NCI-H446 (cell line): Measurements from ENCODE around the gene RGCC.
"Not testable (repeated sequence)": the region's sequence is repeated elsewhere in the genome, so short reads cannot be mapped to it uniquely, and the experiment has no call there.

ENCODE experiments used
- DNase-seq, 2 experiments: peaks; one replicate each; lab custom pipeline; 2025; lab: John Stamatoyannopoulos, UW

The RGCC gene

GRCh38 chr13:41490371-41491015 lies 33.1 kb downstream of the RGCC start:
- DNase-seq = no peak

DNA sequence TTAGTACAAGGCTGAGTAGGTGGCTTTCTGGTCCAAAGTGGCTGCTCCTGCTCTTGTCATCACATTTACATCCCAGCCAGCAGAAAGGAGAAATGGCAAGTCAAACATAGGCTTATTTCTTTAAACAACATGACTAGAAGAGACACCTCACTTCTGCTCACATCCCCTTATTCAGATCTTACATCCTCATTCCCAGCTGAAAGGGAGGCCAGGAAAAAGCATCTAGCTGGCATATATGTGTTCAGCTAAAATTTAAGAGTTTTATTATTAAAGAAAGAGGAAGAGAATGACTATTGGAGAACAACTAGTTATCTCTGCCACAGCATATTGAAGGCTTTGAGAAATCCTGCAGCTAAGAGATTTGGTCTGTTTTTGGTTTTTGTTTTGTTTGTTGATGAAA lies 34.1 kb downstream of the RGCC start:
- DNase-seq = no peak

DNA sequence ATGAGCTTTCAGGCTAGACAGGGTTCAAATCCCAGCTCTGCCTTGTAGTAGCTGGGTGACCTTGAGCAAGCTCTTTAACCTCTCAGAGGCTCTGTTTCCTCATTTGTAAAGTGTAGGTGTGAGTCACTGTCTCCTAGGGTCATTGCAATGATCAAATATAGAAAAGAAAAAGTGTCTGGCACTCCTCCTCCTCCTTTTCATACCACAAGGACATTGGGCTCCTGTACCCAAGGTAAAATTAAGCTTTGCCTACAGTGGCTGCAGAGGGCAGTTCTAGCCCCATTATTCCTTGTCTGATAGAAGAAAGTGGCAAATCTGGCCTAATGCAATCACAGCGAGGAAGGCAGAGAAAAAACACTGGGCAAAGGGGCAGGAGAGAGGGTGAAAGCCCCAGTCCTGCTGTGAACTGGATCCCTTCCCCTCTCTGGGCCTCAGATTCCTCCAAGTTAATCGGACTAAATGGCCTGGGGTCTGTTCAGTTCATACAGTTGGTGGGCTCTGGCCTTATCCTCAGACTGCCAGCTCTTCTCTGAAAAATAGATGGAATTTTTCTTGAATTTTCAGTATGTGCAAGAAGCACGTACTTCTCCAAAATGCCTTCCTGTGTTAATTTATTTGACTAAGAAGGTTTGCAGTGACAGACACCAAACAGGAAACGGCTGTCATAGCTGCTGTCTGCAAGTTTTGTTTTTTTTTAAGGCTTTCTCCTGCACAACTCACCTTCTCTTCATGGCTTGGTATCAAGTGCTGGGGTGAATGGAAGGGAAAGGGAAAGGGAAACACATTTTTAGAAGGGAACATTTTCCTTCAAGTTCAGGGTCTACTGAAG lies 35.3 kb downstream of the RGCC start:
- DNase-seq = no peak

DNA sequence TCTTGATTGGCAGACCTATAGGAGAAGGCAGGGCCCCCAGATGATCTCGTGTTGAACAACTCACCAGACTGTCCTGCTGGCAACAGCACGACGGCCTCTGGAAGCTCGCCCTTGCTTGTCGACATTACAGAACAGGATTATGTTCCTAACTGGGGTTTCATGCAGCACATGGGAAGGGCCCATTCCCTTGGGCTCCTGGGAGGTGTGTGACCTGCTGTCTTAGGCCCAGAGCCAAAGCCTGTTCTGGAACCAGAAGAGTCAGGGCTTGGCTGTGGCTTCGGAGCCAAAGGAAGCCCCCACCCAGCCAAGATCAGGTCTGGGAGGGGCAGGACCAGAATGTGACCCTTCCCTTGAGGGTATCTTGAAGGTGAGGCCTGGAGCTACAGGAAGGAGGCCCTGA lies 36.9 kb downstream of the RGCC start:
- no peak for DNase-seq

DNA sequence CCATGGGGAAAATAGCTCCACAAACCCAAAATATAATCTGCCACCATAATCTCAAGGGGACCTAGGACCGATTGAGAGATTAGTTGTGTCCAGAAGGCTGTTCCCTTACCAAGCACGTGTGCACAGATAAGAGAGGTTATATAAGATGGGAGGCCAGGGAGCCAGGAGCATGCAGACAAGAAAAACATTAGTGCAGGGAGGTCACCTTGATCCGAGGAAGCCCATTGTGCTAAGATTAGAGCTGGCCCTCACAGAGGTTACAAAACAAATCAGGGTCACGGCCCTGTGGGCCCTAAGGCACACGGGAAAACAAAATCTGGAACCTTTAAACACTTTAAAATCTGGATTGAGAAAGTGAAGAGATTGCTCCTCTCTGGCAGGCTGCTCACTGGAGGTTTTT lies 37.7 kb downstream of the RGCC start:
- DNase-seq = no peak

DNA sequence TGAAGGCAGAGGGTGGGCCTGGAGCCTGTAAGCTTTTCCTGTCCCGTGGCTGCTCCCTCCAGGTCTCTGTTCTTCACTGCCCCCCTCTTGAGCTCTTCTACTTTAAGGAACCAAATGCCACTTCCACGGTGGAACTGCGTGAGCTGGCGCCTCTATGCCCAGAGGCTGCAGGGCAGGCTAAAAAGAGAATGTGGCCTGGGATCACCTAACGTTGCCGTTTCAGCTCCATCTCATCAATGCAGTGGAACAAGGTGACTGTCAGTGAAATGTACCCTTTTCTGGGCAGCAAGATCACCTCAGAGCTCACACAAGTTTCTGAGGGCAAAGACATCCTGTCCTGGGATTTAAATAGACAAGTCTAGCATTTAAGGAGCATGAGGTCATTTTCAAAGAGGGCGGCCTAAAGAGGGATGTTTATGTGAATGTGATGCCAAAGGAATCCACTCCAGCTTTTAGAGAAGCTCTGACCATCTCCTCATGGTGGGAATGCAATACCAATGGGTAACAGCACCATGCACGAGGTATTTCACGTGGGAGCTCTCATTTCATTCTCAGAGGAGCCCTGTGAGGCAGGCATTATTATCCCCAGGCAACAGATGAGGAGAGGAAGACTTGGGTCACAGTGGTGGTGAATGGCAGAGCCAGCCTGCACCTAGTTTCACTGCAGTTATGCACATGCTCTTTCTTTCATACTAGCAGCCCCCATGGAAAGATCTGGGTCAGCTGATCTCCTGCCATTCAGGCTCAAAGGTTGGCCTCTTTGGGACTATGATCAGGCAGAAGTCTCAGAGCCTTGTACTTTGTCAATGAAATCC lies 39.3 kb downstream of the RGCC start:
- no peak for DNase-seq

GRCh38 chr13:41497436-41497835 lies 40.1 kb downstream of the RGCC start:
- no peak for DNase-seq

GRCh38 chr13:41499452-41499851 lies 42.1 kb downstream of the RGCC start:
- DNase-seq = no peak

DNA sequence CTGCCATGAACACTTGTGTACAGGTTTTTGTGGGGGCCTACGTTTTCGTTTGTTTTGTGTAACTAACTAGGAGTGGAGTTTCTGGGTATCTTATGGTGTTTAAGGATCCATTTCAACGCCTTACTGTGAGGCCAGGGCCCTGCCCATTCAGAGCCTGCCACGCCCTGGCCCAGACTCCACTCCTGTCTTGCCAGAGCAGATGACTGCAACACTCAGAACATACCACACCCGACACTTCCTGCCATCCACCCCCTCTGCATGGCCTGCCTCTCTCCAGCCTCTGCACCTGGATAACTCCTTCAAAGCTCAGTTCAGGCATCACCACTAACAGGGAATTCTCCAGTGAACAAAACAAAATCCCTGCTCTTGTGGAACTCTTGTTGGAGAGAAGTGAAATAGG lies 43.2 kb downstream of the RGCC start:
- no peak for DNase-seq

- no peak for DNase-seq
These were observed 43.9 kb downstream of the RGCC start for GRCh38 chr13:41501281-41501680.

DNA sequence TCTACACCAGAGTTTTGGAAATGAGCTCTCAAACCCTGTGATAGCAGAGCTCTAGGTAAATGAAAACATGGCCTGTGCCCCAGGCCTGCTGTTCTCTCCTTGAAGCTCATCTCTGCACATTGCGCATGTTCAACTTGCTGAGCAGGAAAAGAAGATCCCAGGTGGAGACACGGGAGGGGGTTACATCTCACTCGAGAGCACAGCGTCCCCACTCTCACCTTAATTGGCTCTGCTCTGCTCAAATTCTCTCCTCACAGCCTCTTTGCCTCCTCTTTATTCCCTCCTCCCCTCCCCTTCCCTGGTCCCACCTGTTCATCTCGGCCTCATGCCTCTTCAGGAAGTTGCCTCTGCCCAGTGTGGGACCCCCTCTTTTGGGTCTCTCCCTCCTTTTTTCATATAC lies 44.7 kb downstream of the RGCC start:
- no peak for DNase-seq

DNA sequence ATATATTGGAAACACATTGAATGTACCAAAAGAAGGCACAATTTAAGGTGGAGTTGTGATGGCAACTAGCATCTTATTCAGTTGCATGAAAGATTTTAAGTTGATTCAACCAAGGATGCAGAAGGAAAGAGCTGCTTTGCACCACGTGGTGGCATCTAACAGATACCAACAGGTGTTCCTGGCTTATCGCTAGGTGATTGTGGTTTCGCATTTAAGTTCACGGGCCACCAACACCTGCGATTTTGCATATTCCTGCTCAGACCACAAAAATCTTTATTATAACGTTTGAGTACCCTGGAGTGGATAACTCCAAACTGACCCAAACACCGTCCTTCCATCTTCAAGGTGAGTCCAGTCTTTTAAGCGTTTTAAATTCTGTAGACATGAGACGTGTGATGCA lies 45.3 kb downstream of the RGCC start:
- DNase-seq = no peak

DNA sequence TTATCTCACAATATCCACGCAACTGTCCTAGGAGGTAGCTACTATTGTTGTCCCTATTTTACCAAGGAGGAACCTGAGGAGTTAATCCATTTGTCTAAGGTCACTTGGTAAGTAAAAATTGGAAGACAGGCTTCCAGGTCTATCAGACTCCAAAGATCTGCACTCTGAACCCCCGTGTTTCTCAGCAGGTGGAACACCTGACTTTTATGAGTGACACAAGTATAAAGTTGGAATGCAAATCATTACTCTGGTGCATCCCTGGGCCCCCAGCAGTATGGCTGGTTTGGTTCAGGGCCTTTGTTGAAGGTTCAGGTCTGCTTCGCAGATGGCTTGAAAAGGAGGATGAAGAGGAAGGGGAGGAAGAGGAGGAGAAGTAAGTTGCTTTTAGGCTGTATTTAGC lies 46.0 kb downstream of the RGCC start:
- no peak for DNase-seq

DNA sequence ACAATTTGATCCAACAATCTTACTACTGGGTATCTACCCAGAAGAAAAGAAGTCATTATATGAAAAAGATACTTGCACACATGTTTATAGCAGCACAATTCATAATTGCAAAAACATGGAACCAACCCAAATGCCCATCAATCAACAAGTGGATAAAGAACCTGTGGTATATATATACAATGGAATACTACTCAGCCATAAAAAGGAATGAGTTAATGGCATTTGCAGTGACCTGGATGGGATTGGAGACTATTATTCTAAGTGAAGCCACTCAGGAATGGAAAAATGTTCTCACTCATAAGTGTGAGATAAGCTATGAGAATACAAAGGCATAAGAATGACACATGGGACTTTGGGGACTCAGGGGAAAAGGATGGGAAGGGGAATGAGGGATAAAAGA lies 47.3 kb downstream of the RGCC start:
- not testable (repeated sequence) for DNase-seq

DNA sequence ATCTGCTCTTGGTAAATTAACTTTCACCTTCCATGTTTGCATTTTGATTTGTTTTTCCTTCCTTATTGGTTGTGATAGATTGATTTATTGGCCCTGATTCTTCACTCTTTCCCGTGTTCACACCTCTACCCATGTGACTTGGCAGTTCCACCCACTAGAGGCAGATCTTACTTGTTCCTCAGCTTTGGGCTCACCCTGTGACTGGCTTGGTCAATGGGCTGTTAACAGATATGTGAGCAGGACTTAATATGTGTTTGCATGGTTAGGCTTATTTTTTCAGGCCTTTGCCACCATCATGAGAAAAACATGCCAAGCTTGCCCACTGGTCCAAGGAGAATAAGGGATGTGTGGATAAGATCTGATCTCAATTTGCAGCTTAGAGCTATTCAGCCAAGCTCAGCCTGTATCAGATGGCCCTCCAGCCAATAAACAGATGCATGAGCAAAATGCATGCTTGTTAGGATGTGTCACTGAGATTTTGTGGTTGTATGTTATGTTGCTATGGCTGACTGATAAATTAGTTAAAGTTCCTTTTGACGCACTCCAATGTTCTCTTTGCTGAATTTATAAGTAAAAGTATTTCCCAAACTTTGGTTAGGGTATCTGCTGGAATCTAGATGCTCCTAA lies 48.0 kb downstream of the RGCC start:
- no peak for DNase-seq

DNA sequence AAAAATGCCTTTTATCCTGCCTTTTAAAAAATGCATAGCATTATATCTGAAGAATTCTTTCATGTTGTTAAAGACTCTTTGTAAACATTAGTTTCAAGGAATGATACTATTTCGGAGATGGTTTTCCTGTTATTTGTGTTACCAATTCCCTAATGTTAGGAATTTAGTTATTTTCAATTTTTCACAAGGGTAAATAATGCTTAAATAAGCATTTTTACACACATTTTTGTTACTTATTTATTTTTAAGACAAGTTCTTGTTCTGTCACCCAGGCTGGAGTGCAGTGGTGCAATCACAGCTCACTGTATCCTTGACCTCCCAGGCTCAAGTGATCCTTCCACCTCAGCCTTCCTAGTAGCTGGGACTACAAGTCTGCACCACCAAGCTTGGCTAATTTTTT lies 49.0 kb downstream of the RGCC start:
- no peak for DNase-seq

- DNase-seq = no peak
These were observed 52.6 kb downstream of the RGCC start for GRCh38 chr13:41509971-41510370.

DNA sequence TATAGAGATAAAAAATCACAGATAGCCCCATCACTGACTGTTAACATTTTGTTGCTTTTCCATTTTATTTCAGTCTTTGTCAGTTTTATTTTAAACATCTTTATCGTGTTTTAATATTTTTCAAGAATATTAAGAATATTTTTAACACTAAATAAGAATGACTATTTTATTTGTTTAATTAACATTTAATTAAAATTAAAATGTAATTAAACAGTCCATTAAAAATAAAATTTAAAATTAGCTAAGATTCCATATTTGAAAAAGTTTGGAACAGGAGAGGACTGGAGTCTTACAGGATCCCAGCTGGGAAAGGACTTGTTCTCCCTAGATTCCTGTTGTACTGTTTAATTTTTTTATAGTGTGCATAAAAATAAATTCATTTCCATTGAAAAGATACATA lies 54.5 kb downstream of the RGCC start:
- no peak for DNase-seq

- DNase-seq = no peak
These were observed 55.1 kb downstream of the RGCC start for GRCh38 chr13:41512441-41512840.

GRCh38 chr13:41513600-41513999 lies 56.2 kb downstream of the RGCC start:
- DNase-seq = no peak

DNA sequence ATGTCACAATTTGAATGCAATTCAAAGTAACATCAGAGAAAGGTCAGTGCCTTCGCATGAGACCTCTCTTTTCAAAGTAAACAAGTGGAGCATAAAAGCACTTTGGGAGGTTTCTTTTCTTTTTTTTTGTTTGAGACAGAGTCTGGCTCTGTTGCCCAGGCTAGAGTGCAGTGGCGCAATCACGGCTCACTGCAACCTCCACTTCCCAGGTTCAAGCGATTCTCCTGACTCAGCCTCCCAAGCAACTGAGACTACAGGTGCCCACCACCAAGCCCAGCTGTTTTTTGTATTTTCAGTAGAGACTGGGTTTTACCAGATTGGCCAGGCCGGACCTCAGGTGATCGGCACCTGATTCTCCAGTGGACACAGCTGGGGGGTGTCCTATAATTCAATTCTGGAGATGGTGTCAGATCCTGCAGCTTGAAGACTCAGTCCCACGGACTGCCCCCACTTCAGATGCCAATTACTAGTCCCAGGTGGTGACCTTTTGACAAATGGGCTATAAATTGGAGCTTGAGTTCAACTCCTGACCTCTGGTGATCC lies 57.6 kb downstream of the RGCC start:
- DNase-seq = no peak

DNA sequence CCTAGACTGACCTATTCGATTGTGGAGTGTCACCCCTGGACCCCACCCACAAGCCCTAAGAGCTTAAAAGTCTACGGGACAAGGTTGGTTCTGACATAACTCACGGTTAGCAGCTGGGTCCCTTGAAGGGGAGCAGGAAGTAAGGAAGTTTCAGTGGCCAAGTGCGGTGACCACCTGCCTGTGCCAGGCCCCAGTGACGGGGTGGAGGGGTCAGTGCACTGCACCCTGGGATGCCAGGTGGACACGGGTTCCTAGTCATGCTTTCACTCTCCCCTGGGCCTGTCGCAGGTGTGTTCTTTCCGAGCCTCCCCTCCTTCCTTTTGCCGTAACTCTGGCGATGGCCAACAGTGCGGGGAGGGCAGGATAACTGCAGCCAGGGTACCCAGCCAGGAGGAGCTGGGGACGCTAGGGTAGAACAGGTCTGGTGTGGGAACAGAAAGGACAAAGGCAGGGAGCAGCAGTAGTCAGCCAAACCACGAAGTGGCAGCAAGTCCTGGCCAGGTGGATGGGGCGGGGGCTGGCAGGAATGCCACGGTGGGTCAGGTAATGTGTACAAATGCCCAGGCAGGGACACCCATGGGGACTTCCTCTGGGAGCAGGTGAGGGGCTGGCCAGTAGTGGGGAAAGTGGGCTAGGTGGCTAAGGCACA lies 58.3 kb downstream of the RGCC start:
- DNase-seq = no peak
